GM19467 (cell line): ENCODE measurements around the gene CPNE5.

Experiments used
- ATAC-seq: cut with Tn5 transposase; IDR thresholded peaks from one replicate; pipeline ENCODE4 v1.9.1; 2021; ENCODE audit warnings: mild to moderate bottlenecking, moderate library complexity; ENCODE audit not compliant: unreplicated experiment

The CPNE5 gene

DNA sequence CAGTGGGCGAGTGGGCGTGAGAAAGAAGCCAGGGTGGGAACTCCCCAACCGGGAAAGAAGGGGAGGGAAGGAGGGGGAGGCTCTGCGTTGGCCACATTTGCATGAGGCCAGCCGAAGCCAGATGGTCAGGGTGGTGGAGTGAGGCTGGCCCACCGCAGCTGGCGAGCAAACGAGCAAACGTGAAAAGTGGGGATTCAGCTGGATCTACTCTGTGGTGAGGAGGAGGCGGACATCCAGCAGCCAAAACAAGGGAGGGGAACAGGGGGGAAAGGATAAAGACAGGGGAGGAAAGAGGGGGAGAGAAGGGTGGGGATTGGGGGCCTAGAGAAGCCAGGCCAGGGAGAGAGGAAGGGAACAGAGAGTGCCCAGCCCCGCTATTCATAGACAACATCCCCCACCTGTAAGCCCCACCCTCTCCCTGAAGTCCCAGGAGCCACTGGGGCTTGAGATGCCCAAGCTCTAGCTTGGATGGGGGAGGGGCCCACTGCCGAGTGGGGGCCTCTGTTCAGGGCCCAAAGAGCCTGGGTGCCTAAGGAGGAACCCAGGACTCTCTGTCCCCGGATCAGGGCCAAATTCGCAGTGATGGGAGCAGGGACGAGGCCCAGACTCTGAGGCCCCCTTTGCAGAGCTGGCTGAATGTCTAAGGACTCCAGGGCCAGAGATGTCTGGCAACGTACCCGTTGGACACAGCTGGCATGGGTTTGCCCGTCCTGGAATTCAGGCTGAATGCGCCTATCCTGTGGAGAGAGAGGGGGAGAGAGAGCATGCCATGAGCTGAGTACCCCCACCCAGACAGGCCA lies 45.1 kb downstream of the CPNE5 start:
- no peak for ATAC-seq

DNA sequence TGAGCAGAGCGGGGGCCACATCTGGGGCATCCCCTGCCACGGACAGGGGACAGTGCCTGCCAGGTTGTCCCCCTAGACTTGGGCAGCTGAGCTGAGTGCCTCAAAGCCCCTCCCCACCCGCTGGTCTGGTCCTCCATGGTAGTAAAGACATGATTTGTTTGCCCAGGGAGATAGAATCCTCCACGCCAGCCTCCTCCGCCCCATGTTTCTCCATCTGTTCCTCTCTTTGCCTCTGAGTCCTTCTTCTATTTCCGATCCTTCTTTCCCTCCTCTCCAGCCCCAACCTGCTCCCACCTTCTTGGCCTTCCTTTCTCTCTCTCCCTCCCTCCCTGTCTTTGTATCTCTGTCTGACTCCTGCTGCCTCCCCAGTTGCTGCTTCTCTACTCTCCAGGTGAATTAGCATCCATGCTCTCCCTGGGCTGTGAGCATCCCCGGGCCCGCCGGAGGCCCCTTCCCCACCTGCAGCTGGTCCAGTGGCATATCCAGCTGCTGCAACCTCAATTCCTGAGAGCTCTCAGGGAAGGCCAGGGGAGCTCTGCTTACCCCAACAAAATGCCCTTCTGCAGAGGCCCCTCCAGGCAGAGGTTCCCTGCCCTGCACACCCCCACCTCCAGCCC lies 45.8 kb downstream of the CPNE5 start:
- ATAC-seq = no peak

DNA sequence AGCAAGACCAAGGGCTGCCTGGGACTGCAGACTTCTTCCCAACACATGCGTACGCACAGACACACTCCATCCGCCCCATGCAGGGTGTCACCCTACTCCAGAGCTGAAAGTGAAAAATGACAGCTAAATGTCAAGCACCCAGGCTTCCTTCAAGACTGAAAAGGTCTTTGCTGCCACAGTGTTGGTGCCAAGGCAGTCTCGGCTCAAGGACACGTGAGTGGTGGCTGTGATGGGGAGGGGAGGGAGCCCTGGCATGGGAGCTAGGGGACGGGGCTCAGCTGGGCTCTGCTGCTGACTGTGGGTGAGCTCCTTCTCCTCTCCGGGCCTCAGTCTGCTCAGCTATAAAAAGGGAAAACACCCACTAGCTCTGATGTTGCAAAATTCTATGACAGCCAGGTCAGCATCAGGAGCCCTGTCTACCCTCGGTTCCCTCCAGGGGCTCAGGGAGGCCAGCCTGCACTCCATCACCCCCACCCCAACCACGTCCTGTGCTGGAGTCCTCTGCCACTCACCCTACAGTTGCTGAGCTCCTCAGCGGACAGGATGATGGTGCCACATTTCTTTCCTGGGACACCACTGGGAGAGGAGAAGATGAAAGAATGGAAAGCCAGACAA lies 47.6 kb downstream of the CPNE5 start:
- no peak for ATAC-seq

DNA sequence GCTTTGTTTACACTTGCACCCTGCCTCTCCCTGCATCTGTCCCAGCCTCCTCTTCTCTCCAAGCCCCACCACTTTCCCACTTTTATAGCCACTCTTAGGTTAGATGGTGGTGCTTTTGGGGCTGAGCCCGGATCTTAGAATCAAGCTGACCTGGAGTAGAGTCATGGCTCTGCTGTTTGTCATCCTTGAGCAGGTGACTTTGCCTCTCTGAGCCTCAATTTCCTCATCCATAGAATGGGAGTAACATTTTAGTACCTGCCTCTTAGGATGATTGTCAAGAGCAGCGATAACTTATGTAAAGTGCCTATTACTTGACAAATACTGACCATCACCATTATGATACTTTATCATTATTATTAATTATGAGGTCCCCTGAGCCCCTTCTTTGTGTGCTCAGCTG lies 48.2 kb downstream of the CPNE5 start:
- ATAC-seq = no peak

DNA sequence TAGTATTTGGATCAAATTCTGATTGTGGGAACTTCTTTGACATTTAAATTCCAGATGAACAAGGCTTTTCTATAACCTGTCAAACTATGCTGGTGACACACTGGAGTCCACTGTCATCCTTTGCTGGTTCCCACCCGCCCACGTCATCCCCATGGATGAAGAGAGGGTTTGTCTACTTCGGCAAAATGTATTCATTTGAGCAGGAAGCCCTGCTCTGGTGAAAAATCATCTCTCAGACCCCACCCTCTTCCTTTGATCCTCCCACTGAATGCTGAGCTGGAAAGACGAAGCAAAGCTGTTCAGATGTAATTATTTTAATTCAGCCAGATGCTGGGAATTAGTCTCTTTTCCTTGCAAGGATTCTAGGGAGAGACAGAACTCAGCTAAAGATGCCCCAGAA lies 50.5 kb downstream of the CPNE5 start:
- no peak for ATAC-seq

DNA sequence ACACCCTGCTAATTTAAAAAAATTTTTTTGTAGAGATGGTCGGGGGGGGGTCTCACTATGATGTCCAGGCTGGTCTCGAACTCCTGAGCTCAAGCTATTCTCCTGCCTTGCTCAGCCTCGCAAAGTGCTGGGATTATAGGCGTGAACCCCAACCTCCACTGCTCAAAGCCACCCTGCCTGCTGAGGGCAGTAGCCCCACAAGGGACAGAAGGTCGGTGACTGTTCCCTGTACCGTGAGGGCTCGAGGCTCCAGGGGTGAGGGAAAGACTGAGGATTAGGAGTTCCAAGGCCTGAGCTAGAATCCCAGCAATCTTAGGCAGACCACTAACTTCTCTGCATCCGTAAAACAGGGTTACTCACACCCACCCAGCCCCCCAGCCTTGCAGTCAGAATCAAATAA lies 51.1 kb downstream of the CPNE5 start:
- ATAC-seq = no peak

DNA sequence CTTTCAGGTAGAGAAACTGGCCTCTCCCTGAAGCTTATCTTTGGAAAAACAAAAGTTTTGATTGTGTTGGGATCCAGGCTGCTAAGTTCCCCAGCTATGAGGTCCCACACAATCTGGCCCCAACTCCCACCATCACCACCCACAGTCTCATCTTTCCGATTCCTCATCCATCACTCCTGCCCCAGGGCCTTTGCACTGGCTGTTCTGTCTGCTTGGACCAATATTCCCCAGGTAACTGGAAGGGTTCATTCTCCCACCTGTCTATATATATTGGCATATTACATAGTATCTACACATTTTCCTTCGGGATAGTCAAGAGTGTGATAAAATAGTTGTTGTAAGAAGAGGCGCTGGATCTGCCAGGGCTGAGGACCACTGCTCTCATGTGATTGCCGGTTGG lies 52.0 kb downstream of the CPNE5 start:
- ATAC-seq = no peak

DNA sequence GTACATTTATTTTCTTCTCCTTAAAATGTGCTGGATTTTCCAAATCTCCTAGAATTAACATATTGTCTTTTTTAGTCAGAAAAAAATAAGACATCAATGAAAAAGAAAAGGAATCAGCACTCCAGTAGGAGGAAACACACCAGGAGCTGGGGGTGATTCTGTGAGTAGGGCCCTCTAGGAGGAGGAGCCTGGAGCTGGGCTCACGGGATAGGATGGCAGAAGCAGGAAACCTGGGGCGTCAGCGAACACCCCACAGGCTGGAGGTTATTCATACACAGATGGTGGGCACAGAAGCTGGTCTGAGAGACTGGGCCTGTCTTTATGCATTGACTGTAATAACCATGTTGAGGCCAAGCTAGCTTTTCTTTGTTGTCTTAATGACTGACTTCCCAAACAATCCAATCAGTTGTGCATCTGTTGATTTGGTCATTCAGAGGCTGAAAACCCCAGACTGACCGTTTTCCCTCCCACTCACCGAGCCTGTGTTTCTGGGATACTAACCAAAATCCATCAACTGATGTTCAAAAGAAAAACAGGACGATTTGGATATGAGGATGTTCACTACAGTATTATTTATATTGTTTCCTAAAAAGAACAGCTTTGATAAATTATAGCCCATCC lies 53.1 kb downstream of the CPNE5 start:
- no peak for ATAC-seq

DNA sequence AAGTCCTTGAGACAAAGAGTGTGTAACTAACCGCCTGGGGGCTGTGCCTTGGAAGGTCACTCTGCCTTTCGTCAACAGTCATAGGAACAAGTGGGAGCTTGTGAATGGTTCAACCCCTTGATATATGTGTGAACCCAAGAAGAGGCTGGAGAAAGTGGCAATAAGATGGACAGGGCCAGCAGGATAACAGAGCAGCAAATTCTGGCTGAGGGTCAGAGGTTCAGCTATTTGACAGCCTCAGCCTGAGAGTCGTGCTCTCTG lies 54.9 kb downstream of the CPNE5 start:
- no peak for ATAC-seq

DNA sequence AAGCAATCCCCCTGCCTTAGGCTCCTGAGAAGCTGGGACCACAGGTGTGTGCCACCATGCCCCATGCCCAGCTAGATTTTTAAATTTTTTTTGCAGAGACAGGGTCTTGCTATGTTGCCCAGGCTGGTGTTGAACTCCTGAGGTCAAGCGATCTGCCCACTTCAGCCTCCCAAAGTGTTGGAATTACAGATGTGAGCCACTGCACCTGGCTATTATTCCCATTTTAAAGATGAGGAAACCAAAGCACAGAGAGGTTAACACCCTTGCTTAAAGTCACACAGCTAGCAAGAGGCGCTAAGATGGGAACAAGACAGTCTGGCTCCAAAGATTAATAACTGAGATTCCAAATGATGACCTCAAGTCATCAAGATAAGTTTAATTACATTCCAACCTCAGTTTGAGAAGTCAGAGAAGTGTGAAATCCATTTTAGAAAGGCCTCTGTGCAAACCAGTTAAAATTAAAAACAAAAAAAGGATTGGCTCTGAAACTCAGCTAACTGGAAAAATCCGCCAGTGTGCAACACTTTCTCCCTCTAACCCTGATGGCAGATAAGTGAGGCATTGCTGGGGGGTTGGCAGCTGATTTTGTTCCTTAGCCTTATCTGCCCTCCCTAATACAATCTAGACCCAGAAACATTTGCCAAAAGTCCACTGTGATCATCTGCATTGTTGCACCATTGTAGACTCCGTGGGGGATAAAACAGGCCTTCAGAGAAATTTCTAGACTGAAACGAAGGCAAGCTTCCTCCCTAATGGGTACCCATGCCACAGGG lies 55.5 kb downstream of the CPNE5 start:
- ATAC-seq = no peak

DNA sequence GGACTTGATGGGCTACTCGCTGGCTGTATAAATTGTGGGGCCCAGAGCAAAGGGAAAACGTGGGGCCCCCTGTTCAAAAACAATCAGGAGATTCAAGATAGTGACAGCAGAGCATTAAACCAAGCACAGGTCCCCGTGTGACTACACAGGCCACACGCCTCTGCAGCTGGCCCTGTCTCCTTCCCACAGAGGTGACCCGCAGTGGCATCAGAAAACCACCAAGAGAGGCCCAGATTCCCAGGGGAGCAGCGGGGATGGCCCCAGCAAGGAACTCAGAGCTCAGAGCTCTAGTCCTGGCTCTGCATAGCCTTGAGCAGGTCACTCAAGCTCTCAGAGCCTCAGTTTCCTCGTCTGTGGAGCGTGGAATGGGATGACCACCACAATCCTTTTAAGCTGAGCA lies 57.6 kb downstream of the CPNE5 start:
- no peak for ATAC-seq

DNA sequence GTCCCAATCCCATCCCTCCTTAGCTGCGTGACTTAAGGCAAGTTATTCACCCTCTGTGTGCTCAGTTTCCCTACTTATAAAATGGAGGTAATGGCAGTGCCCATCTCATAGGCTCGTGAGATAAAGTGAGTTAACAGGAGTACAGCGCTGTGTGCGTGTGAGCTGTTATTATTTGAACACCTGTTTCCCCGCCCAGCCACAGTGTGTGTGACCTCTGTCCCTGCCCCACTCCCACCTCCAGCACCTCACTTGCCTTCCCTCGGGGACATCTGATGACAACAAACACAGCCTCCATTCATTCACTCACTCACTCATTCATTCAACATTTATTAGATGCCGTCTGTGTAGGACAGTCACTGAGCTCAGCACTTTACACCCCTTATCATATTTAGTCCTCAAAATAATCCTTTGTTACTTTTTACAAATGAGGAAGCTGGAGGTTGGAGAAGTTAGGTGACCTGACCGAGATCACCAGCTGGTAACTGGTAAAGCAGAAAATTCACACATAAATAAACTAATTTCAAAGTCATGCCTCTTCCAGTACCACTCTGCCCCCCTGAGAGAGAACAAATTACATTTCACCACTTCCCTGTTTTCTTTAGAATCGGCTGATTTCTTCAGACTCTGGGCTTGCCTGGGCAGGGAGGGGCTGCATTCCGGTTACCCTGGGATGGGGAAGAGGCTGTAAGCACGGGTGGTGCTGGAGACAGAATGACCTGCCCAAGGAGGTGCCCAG lies 58.6 kb downstream of the CPNE5 start:
- ATAC-seq = no peak

DNA sequence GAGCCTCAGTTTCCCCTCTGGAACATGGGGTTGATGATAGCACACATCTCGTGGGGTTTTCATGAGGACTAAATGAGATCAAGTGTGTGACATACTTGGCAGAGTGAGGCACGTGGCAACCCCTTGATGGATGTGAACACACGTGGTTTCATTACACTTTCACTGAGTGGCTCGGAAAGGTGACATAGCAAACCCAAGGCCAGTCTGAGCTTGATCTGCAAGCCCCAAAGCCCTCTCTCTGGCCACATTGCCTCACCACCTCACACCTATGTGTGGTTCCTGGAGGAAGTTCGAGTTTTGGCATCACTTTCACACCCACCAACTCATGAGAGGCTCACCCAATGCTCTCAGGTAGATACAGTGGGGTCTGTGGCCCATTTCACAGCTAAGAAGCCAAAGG lies 60.0 kb downstream of the CPNE5 start:
- no peak for ATAC-seq

DNA sequence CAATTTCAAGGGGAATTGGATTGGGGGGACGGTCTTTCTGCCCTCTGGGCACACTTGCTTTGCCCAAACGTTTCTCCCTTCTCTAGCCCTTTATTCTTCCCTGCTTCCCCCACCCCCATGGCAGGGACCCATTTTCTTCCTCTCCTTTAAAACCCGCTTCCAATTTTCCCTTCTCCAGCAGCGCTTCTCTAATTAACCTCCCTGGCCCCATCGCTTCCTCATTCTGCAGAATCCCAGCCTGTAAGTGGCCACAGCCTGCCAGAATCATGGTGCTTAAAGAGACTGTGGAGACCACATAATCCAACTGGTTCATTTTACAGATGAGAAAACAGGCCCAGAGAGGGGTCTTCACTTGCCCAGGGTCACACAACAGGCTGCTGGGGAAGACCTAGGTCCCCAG lies 61.4 kb downstream of the CPNE5 start:
- ATAC-seq = no peak

DNA sequence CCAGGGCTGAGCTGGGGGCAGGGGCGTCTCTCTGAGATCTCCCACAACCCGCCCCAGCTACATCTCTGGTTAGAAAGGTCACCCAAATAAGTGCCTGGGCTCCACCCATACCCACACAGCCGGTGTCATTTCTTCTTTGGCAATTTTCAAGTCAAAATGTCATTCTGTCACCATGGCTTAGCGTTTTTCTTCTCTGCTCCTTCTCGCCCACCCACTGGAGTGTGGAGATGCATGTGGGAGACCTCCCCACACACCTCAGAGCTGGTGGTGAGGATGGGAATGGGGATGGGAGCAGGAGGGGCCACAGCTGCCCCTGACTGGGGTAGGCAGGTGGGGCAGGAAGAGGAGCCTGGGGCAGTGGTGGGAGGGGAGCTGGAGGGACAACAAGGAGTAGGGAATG lies 63.1 kb downstream of the CPNE5 start:
- no peak for ATAC-seq

DNA sequence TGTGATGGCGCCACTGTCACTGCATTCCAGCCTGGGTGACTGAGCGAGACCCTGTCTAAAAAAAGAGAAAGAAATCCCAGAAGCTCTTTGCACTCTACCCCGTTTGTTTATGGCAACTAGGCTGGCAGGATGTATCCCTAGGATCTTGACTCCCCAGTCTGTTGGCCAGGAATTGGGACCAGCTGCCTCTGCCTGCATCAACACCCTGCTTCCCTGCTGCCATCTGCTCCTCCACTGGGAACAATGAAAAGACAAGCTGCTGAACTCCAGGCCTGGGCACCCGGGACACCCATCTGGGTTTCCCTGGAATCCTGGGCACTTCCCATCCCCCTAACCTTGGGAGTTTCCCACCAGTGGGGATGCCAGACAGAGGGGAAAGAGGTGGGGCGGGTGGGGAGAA lies 64.9 kb downstream of the CPNE5 start:
- no peak for ATAC-seq

DNA sequence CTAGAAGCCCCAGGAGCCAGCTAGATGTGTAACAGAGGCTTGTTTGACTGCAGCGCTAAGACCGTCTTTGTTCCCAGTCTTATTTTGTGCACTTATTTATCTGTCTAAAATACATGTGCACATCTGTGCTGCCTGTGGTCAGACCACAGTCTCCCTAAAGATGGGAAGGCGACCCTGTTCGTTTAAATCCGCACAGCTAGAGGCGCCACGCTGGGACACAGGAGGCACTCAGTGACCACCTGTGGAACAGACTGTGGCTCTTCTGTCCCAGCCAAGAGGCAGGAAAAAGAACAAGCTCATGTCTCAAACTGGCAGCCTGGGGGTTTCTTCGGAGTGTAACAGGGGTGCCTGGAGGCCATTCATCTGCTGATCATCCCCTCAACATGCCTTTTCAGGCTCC lies 66.8 kb downstream of the CPNE5 start:
- ATAC-seq = no peak

DNA sequence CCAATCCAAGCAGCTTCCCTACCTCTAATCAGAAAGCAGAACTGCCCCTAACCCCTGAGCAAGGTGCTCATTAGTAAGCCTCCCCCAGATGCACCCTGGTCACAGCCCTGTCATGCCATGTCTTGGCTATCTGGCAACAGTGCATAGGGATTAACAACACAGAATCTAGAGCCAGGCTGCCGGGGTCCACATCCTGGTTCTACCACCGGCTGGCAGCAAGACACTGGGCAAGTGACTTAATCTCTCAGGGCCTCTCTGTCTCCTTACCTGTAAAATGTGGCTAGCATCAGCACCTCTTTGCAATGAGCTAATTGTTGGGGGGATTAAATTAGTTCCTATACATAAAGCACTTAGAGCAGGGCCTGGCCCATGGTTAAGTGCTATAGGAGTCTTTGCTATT lies 68.1 kb downstream of the CPNE5 start:
- ATAC-seq = no peak

DNA sequence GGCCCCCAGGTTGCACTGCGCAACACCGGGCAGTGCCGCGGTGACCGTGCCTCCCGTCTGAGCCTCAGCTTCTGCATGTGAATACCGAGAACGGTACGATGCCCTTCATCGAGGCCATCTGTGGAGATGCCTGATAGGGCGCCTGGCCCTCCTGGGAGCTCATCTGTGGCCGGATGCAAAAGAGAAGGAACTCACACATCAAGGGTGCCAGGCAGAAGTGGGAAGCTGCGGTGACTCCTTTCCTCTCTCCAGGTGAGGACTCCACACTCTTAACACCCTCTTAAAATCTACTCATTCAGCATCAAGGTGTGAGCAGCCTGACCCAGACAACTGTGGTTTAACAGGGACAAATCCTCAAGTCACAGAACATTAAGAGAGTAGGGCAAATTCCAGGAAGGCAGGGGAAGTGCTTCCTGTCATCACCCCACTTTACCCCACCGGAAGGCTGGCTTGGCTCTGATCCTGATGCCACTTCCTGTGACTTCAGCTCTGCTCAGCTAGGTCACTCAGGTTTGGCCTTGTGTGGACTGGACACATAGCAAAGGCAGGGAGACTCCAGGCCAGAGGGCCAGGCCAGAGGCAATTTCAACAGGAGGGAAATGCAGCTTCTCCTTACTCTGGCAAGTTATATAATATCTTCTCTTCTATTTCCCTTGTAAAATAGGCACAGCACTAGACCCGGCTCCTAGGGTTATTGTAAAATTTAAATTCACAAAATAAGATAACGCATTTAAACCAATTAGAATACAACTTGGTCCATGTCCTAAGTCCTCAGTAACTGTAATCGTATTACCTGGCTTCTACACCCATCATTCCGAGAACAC lies 69.4 kb downstream of the CPNE5 start:
- no peak for ATAC-seq

DNA sequence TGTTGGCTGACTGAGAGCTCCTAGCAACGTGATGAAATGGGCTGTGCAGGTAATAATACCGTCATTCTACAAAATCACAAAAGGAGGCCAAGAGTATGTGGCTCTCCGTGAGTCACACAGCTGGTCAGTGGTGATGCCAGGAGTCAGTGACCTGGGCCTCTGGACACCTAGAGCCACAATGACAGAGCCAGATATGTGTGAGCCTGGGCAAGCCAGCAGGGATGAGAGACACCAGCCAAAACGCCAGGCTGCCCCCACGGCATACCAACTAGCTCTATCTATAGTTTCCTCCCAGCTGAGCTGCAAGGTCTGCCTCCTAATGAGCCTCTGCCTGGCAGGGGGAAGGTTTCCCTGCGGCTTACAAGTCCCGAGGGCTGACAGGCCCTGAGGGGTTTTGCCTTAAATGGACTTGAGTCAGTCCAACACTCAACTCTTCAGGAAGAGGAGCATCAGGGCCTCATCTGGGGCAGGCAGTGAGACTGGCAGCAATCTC lies 70.0 kb downstream of the CPNE5 start:
- no peak for ATAC-seq
